Stimulated activated CD4-positive, alpha-beta T cell treated with anti-CD3 and anti-CD28 coated beads, Interleukin-12 subunit alpha, Interleukin-12 subunit beta, amount 100 ng/mL, for 24 hours (primary cell): Measurements from ENCODE around the gene SIPA1.

ENCODE experiments used
- DNase-seq, 2 experiments: peaks; one replicate each; pipeline ENCODE4 v3.0.0-alpha.2; 2020; ENCODE audit warnings: low read depth in 2 of 2

The SIPA1 gene

GRCh38 chr11:65637794-65638419 is at the start of gene SIPA1:
Gene SIPA1, plus strand, starts transcription at chr11:65638101. Its CDS starts 2,821 bp downstream, at chr11:65640922.
- peak in 1 of 2 experiments; percentile 70 for DNase-seq

GRCh38 chr11:65588199-65589054 is 49.5 kb upstream of the SIPA1 start:
- peak; percentile 55 to 74 for DNase-seq

- no peak for DNase-seq
Measured at GRCh38 chr11:65589444-65590239, 48.3 kb upstream of the SIPA1 start.

GRCh38 chr11:65590240-65590738 is 47.6 kb upstream of the SIPA1 start:
- DNase-seq: no peak

- DNase-seq: no peak
Measured at GRCh38 chr11:65591939-65592857, 45.7 kb upstream of the SIPA1 start.

- no peak for DNase-seq
Measured at GRCh38 chr11:65592858-65593517, 44.9 kb upstream of the SIPA1 start.

- no peak for DNase-seq
Measured at GRCh38 chr11:65593518-65594414, 44.1 kb upstream of the SIPA1 start.

- no peak for DNase-seq
Measured at GRCh38 chr11:65595131-65595530, 42.8 kb upstream of the SIPA1 start.

- DNase-seq: no peak
Measured at GRCh38 chr11:65595543-65596281, 42.2 kb upstream of the SIPA1 start, which contains the start of gene KCNK7. Gene KCNK7, minus strand, starts transcription at chr11:65595800. Its CDS starts 28 bp downstream, at chr11:65595772.

- no peak for DNase-seq
Measured at GRCh38 chr11:65596520-65596919, 41.4 kb upstream of the SIPA1 start.

GRCh38 chr11:65598258-65598699 is 39.6 kb upstream of the SIPA1 start:
- DNase-seq: no peak

GRCh38 chr11:65599216-65599954 is 38.5 kb upstream of the SIPA1 start:
- no peak for DNase-seq

GRCh38 chr11:65599955-65600246 is 38.0 kb upstream of the SIPA1 start:
- no peak for DNase-seq

GRCh38 chr11:65604258-65604657 is 33.6 kb upstream of the SIPA1 start:
- DNase-seq: no peak

GRCh38 chr11:65606876-65607613 is 30.9 kb upstream of the SIPA1 start:
- no peak for DNase-seq

- no peak for DNase-seq
Measured at GRCh38 chr11:65607614-65608426, 30.1 kb upstream of the SIPA1 start.
